ENCODE measurements around the gene FBXW7.

The FBXW7 gene

GRCh38 chr4:152577708-152578396, 42.0 kb upstream of the FBXW7 start:
- TF ChIP-seq CTCF (IDR thresholded peaks at IDR 0.05; ENCODE audit: low read depth, low read length, missing control alignments) = no peak
- H3K4me3 ChIP-seq (ENCODE audit: low read depth, low read length) = no peak overlapping the region
- no peak for DNase-seq (ENCODE audit: low read depth)
- in situ Hi-C loops (cut with HindIII; ENCODE audit: low sequenced_read_pairs) = no loop called here

- in situ Hi-C loops (cut with HindIII; ENCODE audit: low sequenced_read_pairs) = no loop called here
- H3K4me3 ChIP-seq (ENCODE audit: low read depth, low read length) = no peak overlapping the region
- no peak for DNase-seq (ENCODE audit: low read depth)
- TF ChIP-seq CTCF (IDR thresholded peaks at IDR 0.05; ENCODE audit: low read depth, low read length, missing control alignments) = no peak
These were observed 39.6 kb upstream of the FBXW7 start for GRCh38 chr4:152575533-152575932.

GRCh38 chr4:152573861-152574260, 38.0 kb upstream of the FBXW7 start:
- H3K4me3 ChIP-seq (ENCODE audit: low read depth, low read length) = no peak overlapping the region
- no peak for TF ChIP-seq CTCF (IDR thresholded peaks at IDR 0.05; ENCODE audit: low read depth, low read length, missing control alignments)
- in situ Hi-C loops (cut with HindIII; ENCODE audit: low sequenced_read_pairs) = no loop called here
- DNase-seq (ENCODE audit: low read depth) = no peak

- H3K4me3 ChIP-seq (ENCODE audit: low read depth, low read length) = no peak overlapping the region
- no peak for DNase-seq (ENCODE audit: low read depth)
- in situ Hi-C loops (cut with HindIII; ENCODE audit: low sequenced_read_pairs) = no loop called here
- TF ChIP-seq CTCF (IDR thresholded peaks at IDR 0.05; ENCODE audit: low read depth, low read length, missing control alignments) = no peak
These were observed 36.7 kb upstream of the FBXW7 start for GRCh38 chr4:152572417-152573086.

- no peak for DNase-seq (ENCODE audit: low read depth)
- no peak for TF ChIP-seq CTCF (IDR thresholded peaks at IDR 0.05; ENCODE audit: low read depth, low read length, missing control alignments)
- in situ Hi-C loops (cut with HindIII; ENCODE audit: low sequenced_read_pairs) = no loop called here
- H3K4me3 ChIP-seq (ENCODE audit: low read depth, low read length) = no peak overlapping the region
These were observed 35.9 kb upstream of the FBXW7 start for GRCh38 chr4:152571770-152572169.

- no peak overlapping the region for H3K4me3 ChIP-seq (ENCODE audit: low read depth, low read length)
- in situ Hi-C loops (cut with HindIII; ENCODE audit: low sequenced_read_pairs) = no loop called here
- TF ChIP-seq CTCF (IDR thresholded peaks at IDR 0.05; ENCODE audit: low read depth, low read length, missing control alignments) = no peak
- no peak for DNase-seq (ENCODE audit: low read depth)
These were observed 35.4 kb upstream of the FBXW7 start for GRCh38 chr4:152571296-152571695.

Data from astrocyte of the cerebellum (primary cell).